ENCODE results near the gene DBT. TPM values are rescaled to one million over a fixed set of nuclear protein-coding genes. Genes with fewer than 3 reads are reported as not detected.

DBT gene
- total and polyA plus RNA-seq, 2 of the 8 experiments (the other 6 are each of a cell fraction or from before 2014, with no cell fraction given), result 3.3 to 24.6 TPM

DNA sequence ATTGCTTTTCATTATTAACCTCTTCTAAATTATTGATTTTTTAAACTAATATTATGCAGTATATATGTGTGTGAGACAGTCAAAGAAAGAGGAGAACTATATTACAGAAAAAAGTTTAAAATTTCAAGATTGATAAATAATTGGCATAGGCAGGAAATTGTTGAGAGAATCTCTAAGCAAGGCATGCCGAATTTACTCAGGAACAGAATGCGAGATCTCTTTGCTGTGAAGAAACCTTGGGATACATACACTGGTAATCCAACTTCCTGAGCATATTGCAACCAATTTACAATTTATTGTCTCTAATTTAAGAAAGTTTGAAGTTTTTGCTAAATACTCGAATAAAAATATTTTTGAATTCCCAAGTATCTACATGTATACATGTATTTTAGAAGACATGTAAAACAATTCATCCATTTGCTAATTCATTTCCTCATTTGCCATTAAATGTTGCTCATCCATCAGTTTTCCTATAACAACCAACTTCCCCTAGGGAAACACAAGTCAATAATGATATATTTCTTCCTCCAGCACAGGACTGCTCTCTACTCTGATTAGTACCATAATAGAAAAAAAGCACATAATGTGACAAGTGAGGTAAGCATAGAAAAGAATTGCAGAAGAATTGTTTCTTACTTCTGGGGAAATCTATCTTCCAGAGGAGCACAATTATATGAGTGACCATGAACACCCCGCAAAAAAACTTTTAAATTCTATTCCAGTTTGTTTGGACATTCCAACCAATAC lies 72.2 kb downstream of the DBT start:
- Histone ChIP-seq H3K23ac (ENCODE audit: insufficient read length) (no peak overlapping the region), H2BK15ac (ENCODE audit: low read length) (no peak overlapping the region), H4K20me1 (replicated peaks in 1 of 2; ENCODE audit: control insufficient read depth in 1 of 2, insufficient read depth in 2 of 2, low read length in 2 of 2) (no peaks in the 10 kb centered on the region), H2AK5ac (ENCODE audit: low read depth, low read length) (no peak overlapping the region), H3K79me2 (ENCODE audit: control insufficient read depth in 1 of 2, insufficient read depth in 2 of 2, low read length in 2 of 2) (no peaks in the 10 kb centered on the region), H3K79me1 (ENCODE audit: low read depth, low read length) (no peaks in the 10 kb centered on the region), H4K91ac (replicated peaks; ENCODE audit: insufficient read length, low read length) (no peak overlapping the region), H3K27ac (ENCODE audit: low read depth, low read length) (no peak overlapping the region), H3K14ac (ENCODE audit: insufficient read length) (no peak overlapping the region), H2AFZ (ENCODE audit: low read length) (no peak overlapping the region), H2BK5ac (ENCODE audit: low read depth, low read length) (no peak overlapping the region), H3K36me3 (ENCODE audit: control insufficient read depth in 2 of 4, insufficient read depth in 4 of 4, low read length in 3 of 4) (no peaks in the 10 kb centered on the region), H3K9me3 (ENCODE audit: insufficient read depth in 2 of 2, low read depth in 1 of 2, low read length in 1 of 2) (no peaks in the 10 kb centered on the region), H3K18ac (ENCODE audit: extremely low read depth, low read length) (no peak overlapping the region), H2BK12ac (ENCODE audit: low read depth, low read length) (no peak overlapping the region), H3K56ac (replicated peaks; ENCODE audit: insufficient read length, low read depth, low read length) (no peak overlapping the region), H3K23me2 (ENCODE audit: low read depth, low read length) (no peaks in the 10 kb centered on the region; the same call in 1 of the 2 replicates), H3K4me2 (ENCODE audit: insufficient read depth in 1 of 2, low read depth in 2 of 2, low read length in 2 of 2) (no peak overlapping the region), H4K5ac (ENCODE audit: insufficient read length, low read depth, low read length) (no peak overlapping the region), H3K4me1 (replicated peaks in 1 of 4; ENCODE audit: control insufficient read depth in 3 of 4, insufficient read depth in 4 of 4, low read length in 3 of 4) (no peaks in the 10 kb centered on the region), H3K4me3 (ENCODE audit: extremely low read depth in 1 of 4, insufficient read depth in 2 of 4, low read depth in 3 of 4, low read length in 4 of 4) (no peak overlapping the region), H2BK20ac (ENCODE audit: low read length) (no peak overlapping the region), H3K27me3 (replicated peaks in 1 of 4; ENCODE audit: control insufficient read depth in 3 of 4, extremely low read depth in 1 of 4, insufficient read depth in 3 of 4, low read length in 3 of 4) (no peaks in the 10 kb centered on the region), H3K4ac (replicated peaks; ENCODE audit: insufficient read length, low read depth, low read length) (no peak overlapping the region), H2BK120ac (replicated peaks; ENCODE audit: low read depth, low read length) (no peak overlapping the region), H3K9ac (replicated peaks in 1 of 4; ENCODE audit: extremely low read depth in 1 of 4, low read depth in 3 of 4, low read length in 3 of 4) (no peak overlapping the region), H4K8ac (ENCODE audit: extremely low read depth, insufficient read depth, low read length) (no peak overlapping the region)
- TF ChIP-seq CTCF (IDR thresholded peaks at IDR 0.05; ENCODE audit: control extremely low read depth in 1 of 3, insufficient read depth in 1 of 3, low read depth in 1 of 3, low read length in 3 of 3), result no peak
- TF ChIP-seq KDM1A (IDR thresholded peaks at IDR 0.05; ENCODE audit: borderline replicate concordance, low read length), result no peak
- TF ChIP-seq CBX5 (IDR thresholded peaks at IDR 0.05; ENCODE audit: low read depth, low read length), result no peak
- no peak for TF ChIP-seq EGR1 (IDR thresholded peaks at IDR 0.05; ENCODE audit: borderline replicate concordance, low read depth, low read length)
- ChIA-PET POLR2A (ENCODE audit: partially characterized antibody) (interaction anchor here (1.0 to 1.2 kb wide), 2 partner anchors 15 to 33 kb away, joined by 3 to 4 read pairs; no protein-coding TSS in a partner anchor), CTCF (ENCODE audit: partially characterized antibody) (no interaction called here)
- 76% methylated on average over 4 of the region's 4 CpGs; no CpG with 5 or more reads in 1 of the 2 experiments for WGBS, 2 experiments (ENCODE audit: extremely low coverage in 1 of 2, insufficient coverage in 1 of 2, insufficient read length in 1 of 2, insufficient replicate concordance in 2 of 2, low coverage in 1 of 2, low lambda C conversion rate in 2 of 2, missing lambda C conversion rate in 1 of 2)
- FAIRE-seq (no peak), DNase-seq (ENCODE audit: low read depth in 1 of 2, low spot score in 2 of 2) (no peak)

Measured in H1 (cell line).